HG02884 (cell line): ENCODE results near the gene DDX1.

Experiments
- ATAC-seq: cut with Tn5 transposase; IDR thresholded peaks from one replicate; pipeline ENCODE4 v1.9.1; 2021; ENCODE audit warnings: mild to moderate bottlenecking, moderate library complexity; ENCODE audit not compliant: unreplicated experiment

DDX1 gene

DNA sequence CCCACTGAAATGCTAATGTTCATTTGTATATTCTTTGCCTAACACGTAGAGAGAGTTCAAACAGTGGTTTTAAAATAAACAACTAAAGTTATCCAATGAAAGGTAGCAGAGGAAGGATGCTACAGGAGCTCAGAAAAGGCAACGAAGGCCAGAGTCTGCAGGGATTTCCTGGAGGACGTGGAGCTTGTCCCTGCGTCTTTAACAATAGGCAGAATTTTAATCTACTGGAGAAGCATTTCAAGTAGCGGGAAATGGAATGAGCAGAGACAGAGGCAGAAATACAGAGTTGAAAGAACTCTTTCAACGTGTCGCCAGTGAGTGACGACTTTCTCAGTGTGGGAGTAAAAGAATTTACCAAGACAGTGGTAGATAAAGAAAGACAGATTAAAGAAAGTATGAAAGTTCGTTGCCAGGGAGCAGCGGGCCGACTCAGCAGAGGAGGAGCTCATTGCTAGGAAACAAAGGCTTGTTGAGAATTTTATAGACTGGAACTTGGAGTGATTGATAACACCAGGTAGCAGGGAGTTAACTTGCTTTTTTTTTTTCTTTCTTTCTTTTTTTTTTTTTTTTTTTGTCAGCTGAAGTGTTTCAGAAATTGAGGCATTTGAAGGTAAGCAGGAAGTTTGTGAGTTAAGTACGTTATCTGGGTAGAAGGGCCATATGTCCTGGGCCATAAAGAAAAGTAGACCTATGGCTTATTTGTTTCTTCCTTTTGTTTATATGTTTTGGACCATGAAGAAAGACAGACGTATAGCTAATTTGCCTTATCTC, 29.9 kb upstream of the DDX1 start:
- peak; percentile 27 for ATAC-seq

DNA sequence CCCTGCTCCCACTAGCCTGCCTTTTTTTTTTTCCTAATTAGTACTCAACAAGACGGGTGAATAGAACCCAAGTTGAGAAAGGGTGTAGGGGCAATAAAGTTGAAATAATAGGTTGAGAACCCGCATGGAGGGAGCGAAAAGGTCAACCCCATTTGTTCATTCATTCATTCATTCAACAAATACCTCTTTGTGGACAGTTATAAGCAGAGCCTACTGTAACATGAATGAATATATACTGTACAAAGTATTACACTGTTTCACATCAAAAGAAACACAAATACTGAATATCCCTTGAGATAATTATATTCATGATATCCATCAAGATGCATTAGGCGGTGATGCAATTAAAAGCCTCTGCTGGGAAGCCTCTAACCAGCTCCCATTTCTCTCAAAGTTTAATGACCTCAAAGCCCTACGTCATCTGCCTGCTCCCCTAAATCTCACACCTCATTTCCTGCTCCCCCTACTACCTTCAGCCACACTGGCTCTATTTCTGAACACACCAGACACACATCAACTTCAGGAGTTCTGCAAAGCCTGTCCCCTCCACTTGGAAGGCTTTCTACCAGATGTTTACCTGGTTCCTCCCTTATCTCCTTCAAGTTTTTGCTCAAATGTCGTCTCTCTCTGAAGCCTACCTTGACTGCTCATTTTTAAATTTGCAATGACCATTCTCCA, 29.2 kb upstream of the DDX1 start:
- no peak for ATAC-seq

DNA sequence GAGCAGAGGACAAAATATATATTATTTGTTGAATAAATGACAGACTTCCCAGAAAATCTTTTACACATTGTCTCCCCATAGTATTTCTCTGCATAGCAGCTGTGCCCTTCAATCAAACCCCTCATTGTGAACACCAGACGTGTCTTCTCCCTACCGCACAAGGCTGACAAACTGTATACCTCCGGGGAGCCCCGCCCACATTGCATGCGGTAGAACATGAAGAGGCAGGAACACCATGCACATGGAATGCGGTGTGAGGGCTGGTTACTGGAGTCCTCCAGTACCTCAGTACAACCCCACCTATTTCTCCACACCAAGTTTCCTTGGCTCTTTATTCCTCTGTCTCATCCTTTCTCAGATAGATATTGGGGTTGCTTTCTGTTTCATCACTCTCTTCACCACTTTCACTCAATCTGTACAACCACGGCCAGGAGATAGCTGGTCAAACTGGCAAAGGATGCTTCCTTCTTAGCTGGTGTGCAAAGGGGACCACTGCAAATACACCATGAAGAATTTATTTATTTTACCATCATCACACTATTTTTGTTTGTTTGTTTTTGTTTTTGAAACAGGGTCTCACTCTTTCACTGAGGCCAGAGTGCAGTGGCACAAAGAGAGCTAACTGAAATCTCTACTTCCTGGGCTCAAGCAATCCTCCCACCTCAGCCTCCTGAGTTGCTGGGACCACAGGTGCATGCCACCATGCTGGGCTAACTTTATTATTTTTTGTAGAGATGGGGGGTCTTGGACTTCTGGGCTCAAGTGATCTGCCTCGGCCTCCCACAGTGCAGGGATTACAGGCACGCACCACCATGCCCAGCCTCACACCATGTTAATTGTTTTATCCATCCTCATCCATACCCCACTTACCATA, 28.2 kb upstream of the DDX1 start:
- ATAC-seq, result no peak

DNA sequence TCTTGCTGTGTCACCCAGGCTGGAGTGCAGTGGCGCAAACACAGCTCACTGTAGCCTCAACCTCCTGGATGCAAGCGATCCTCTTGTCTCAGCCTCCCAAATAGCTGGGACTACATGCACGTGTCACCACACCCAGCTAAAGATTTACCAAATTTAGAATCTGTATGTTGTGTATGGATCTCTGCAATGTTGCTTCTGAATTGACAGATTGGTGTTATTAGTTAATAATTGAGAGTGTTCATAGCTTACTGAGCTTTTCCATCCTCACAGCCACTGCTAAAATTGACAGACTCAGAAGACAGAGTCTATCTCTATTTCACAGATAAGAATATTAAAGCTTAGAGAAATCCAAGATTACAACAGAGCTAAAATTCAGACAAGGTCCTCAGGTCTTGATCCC, 26.3 kb upstream of the DDX1 start:
- ATAC-seq, result no peak

DNA sequence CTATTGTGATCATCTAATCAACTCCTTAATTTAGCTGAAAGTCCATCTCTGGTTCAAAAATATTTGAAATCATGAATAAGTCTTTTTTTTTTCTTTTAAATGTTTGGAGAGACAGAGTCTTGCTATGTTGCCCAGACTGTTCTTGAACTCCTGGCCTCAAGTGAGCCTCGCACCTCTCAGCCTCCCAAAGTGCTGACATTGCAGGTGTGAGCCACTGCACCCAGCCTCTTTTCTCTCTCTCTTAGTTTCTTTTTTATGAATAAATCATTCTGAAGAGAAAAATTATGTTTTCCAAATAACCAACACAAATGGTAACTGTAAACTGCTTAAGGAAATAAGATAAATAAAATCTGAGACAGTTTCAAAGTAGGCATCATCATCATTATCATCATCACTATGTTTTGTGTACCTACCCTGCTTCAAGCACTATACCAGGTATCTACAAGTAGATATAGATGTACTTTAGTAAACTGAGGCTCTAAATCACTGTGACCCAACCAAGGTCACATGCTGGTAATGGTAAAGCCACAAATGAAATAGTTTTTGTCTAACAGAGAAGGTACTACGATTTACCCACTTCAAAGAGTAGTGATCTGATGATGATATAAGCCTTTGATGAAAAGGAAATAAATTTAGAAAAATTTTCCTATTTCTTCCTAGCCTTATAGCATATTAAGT, 25.5 kb upstream of the DDX1 start:
- ATAC-seq, result no peak

DNA sequence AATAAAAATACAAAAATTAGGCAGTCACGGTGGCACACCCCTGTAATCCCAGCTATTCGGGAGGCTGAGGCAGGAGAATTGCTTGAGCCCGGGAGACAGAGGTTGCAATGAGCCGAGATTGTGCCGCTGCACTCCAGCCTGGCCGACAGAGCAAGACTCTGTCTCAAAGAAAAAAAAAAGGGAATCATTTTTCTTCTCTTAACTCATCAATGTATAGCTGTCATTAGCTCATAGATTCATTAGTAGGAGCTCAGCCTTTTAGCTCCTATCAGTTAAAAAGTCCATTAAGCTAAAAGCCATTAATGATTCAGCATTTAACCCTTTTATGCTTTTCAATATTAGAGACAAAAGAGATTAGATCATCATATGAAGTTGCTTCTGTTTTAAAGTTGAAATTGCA, 24.8 kb upstream of the DDX1 start:
- ATAC-seq, result no peak

DNA sequence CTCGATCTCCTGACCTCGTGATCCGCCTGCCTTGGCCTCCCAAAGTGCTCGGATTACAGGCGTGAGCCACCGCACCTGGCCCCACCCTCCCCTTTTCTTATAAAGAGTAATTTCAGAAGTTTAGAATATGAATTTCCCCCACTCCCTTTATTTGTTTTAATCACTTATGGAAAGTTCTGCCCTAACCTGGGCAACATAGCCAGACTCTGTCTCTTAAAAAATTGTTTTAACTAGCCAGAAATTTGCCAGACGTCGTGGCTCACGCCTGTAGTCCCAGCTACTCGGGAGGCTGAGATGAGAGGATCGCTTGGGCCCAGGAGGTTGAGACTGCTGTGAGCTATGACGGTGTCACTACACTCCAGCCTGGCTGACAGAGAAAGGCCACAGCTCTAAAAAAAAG, 22.8 kb upstream of the DDX1 start:
- ATAC-seq, result no peak

DNA sequence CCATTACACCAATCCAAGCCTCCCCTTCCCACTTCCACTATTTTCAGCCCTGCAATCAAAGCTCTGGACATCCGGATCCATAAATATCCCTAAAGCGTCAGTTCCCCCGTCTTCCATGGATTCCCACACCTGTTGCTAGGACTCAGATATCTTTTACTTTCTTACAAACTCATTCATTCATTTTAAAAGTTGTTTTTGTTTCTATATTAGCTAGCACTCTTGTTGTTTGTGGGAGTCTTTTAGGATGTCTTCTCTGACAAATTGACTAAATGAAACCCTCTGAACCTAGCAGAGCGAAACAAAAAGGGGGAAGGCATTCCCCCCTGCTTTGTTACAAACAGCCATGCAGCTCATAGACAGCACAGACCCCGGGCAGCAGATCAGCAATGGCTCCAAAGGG, 21.6 kb upstream of the DDX1 start:
- ATAC-seq, result no peak

DNA sequence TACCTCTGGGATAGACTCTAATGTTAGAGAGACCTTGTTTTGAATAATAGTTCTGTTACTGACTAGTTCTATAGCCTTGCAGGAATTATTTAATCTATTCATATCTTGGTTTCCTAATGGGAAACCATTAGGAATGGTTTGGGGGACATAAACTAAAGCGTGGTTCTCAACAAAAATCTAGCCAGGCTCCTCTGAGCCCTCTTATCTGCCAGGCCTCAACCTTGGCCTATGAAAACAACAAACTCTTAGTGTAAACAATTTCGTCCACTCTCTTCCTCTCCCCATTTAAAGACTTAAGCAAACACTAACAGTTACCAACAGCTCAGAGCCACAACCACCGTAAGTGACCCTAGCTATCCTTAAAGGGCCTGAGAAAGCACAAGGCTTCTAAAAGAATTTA, 19.9 kb upstream of the DDX1 start:
- no peak for ATAC-seq

DNA sequence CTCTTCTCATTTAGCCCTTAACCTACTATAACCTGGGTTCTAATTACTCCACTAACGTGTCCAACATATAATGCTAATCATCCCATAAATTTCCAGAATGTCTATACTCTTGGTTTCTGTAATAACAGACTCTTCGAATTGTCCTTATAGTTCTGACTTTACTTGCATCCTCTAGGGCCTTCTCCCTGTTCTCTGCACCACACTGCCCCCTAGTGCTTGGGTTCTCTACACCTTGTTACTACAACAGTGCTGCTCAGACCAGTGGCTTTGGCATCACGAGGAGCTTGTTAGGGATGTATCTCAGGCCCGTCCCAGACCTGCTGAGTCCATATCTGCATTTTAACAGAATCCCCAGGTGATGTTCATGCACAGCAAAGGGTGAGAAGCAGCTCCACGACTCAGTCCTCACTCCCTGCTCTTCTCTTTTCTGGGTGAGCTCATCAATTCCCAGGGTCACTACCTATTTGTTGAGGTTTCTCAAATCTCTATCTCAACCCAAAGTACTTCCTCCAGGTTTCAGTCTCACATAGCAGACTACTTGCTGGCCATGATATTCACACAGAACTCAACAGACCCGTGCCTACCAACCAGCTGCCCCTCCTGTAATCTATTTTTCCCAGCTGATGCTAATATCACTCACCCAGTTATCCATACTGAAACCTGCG, 14.5 kb upstream of the DDX1 start:
- peak; percentile 96 for ATAC-seq

DNA sequence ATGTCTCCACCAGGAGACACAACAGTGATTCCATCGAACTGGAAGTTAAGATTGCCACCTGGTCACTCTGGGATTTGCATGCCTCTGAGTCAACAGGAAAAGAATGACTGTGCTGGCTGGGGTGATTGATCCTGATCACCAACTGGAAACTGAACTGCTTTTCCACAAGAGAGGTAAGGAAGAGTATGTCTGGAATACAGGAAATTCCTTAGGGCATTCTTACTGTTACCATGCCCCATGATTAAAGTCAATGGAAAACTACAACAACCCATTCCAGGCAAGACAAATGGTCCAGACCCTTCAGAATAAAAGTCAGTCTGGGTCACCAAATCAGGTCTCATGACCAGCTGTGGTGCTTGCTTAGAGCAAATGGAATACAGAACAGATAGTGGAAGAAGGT, 12.0 kb upstream of the DDX1 start:
- ATAC-seq, result no peak

DNA sequence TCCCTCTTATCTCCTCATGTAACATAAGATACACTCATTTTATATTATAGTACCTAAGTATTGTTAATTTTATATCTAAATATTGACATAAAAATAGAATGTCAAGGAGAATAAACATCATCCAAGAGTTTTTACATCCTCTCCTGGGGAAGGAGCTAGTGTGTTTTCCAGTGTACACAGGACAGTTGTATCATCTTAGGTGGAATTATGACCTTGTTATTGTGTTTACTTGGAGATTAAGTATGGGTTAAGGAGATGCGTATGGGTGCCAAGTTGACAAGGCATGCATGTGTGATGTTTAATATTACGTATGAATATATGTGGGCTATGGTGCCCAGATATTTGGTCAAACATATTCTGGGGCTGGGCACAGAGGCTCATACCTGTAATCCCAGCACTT, 11.2 kb upstream of the DDX1 start:
- no peak for ATAC-seq

DNA sequence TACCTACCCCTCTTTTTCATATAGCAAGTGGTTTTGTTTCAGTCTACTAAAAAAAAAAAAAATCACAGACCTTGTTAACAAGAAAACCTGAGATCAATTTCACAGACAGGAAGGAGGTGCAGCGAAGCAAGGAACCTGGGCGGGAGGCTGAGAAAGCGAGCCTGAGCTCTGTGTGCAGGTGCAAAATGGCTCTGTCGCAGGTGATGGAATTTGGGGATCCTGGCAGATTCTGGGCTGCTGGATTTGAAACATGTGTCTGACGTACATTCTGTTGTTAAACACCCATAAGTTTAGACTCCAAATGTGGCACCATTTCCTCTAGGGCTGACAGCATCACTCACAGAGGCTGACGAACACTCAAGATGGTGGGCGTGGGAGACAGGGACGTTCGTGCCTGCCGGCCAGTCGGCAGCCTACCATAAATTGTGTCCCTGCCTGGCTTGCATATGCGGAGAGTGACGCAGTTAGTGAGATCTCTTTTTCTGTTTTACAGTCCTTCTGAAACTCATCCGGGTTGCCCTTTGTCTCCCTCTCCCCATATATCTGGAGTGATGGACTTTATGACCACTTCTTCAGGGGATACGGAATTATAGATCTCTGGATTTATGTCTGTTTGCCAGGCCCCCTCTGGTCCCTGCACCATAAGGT, 8.8 kb upstream of the DDX1 start:
- ATAC-seq, result no peak

DNA sequence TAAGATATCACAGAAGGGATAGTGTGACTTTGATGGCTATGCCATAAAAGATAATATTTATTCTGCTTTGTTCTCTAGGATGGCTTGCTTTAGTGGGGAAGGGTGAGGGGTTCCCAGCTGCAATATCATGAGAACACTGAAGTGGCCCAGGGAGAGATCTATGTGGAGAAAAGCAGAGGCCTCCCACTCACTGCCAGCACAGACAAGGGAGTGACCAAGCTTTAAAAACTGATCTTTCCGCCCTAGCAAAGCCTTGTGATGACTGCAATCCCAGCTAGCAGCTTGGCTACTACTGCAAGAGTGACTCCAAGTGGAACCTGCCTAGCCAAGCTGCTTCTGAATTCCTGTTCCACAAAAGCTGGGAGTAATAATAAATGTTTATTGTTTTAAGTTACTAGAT, 7.8 kb upstream of the DDX1 start:
- no peak for ATAC-seq

DNA sequence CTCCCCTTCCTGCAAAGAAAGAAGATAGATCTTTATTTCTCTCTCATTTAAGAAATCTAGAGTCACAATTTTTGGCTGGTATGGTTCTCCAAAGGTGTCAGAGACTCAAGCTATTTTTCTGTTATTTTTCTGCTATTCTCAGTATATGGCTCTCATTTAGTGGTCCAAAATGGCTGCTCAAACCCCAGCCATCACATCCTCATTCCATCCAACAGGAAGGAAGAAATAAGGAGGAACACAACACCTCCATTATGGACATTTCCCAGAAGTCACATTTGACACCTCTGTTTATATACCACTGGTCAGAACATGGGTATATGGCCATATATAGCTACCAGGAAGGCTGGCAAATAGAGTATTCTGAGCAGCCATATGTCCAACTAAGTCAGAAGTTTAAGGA, 7.4 kb upstream of the DDX1 start:
- no peak for ATAC-seq

DNA sequence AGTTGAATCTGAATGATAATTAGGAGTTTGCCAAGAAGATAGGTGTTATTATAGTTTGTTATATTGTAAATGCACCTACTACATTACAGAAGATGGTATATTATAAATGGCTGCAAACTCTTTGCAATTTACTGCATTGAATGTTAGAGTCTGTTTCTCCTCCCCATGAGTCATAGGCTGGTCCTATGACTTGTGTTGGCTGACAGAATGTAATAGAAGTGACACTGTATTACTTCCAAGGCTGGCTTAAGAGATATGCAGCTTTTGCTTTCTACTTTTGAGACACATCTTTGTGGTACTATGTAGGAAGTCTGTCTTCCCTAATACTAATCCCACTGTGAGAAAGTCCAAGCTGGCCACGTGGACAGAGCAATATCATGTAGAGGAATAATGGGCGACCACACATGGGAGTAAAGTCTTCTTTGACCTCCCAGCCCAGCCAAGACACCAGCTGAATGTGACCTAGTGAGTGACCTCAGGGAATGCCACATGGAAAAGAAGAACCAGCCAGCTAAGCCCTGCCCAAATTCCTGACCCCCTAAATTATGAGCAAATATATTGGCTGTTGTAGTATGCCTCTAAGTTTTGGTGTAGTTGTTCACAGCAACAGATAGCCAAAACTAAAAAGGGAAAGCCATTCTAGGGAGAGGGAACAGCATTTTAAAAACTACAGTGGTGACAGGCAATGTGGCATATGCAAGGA, 6.8 kb upstream of the DDX1 start:
- ATAC-seq, result no peak

DNA sequence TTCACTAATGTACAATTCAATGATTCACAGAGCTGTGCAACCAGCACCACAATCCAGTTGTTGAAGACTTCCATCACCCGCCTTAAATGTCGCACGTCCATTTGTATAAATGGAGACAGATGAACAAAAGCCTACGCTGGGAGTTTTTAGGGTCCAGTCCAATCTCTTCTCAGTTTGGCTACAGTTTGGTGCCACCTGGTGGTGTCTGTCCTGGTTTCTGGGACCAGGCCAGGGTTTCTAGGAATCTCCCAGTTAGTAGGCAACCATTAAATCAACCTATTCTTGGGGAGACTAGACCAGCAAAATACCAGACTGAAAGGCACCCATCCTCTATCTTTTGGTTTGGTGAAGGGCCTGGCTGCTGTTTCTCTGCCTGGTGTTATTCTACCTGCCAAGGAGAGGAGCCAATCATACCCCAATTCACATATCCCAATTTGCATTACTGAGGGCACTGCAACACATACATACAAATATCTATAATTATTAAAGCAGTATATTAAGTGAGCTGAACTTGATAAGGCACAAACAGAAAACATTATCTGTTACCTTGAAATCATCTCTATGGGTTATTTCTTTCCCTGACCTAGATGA, 3.2 kb upstream of the DDX1 start:
- ATAC-seq, result no peak

DNA sequence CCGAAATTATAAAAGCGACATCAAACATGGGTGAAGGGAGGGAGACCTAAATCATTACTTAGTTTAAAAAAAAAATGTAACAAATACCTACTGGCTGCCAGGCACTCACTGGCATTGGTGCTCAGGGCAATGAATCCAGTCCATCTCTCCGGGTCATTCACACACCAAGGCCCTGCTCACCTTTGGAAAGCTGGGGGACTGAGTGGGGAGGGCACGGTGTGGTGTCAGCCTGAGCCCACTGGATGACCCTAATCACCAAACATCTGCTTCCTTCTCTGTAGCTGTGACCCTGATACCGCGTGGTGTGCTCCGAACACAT, 336 bp upstream of the DDX1 start:
- no peak for ATAC-seq

DNA sequence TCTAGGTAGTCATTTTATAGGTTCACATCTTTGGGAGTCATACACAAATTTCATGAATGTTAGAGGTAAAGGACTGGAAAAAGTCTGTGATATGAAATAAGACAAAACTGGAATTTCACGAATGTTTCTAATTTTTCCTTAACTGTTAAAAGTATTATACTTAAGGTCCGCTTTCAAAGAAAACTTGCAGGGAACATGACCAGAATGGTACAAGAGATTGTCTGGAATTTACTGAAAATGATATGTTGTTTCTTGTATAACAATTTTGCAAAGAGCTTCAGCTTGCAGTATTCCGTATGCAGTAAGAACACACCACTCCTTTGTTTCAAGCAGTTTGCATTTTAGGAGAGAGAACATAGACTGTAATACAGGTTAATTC, 1.6 kb downstream of the DDX1 start:
- no peak for ATAC-seq
